ENCODE results near the gene ANKRD49. TPM values are rescaled to one million over a fixed set of nuclear protein-coding genes. Genes with fewer than 3 reads are reported as not detected.

Gene ANKRD49
- total and polyA plus RNA-seq, 2 of the 8 experiments (the other 6 are each of a cell fraction or from before 2014, with no cell fraction given): 7.4 to 12.2 TPM

DNA sequence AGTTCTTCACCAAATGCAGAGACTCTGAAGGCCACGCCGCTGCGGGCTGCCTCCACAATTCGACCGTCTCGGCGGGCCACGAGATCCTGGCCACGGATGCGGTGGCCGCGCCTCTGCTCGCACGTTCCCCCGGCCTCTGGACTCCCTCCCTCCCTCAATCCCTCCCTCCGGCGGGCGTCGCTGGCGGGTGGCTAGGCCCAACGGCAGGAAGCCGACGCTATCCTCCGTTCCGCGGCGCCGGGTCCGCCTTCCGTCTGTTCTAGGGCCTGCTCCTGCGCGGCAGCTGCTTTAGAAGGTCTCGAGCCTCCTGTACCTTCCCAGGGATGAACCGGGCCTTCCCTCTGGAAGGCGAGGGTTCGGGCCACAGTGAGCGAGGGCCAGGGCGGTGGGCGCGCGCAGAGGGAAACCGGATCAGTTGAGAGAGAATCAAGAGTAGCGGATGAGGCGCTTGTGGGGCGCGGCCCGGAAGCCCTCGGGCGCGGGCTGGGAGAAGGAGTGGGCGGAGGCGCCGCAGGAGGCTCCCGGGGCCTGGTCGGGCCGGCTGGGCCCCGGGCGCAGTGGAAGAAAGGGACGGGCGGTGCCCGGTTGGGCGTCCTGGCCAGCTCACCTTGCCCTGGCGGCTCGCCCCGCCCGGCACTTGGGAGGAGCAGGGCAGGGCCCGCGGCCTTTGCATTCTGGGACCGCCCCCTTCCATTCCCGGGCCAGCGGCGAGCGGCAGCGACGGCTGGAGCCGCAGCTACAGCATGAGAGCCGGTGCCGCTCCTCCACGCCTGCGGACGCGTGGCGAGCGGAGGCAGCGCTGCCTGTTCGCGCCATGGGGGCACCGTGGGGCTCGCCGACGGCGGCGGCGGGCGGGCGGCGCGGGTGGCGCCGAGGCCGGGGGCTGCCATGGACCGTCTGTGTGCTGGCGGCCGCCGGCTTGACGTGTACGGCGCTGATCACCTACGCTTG lies 50.2 kb downstream of the ANKRD49 start, which contains the start of gene FUT4 (continued):
- TF ChIP-seq, protein P1, sequence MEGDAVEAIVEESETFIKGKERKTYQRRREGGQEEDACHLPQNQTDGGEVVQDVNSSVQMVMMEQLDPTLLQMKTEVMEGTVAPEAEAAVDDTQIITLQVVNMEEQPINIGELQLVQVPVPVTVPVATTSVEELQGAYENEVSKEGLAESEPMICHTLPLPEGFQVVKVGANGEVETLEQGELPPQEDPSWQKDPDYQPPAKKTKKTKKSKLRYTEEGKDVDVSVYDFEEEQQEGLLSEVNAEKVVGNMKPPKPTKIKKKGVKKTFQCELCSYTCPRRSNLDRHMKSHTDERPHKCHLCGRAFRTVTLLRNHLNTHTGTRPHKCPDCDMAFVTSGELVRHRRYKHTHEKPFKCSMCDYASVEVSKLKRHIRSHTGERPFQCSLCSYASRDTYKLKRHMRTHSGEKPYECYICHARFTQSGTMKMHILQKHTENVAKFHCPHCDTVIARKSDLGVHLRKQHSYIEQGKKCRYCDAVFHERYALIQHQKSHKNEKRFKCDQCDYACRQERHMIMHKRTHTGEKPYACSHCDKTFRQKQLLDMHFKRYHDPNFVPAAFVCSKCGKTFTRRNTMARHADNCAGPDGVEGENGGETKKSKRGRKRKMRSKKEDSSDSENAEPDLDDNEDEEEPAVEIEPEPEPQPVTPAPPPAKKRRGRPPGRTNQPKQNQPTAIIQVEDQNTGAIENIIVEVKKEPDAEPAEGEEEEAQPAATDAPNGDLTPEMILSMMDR (IDR thresholded peaks at IDR 0.05; ENCODE audit: control extremely low read depth in 1 of 3, insufficient read depth in 1 of 3, low read depth in 1 of 3, low read length in 3 of 3): 0 out of 4 replicates have a peak, but pooled peaks of 1 of the 3 experiments have one; percentile 0
- peak; percentile 86 for TF ChIP-seq CTBP2 (IDR thresholded peaks at IDR 0.05; ENCODE audit: borderline replicate concordance, insufficient read depth, insufficient read length, low read length)
- TF ChIP-seq CREB1 (IDR thresholded peaks at IDR 0.05): 0 out of 2 replicates have a peak, but pooled peaks have one; percentile 19
- TF ChIP-seq TAF1 (IDR thresholded peaks at IDR 0.05; ENCODE audit: low read depth, low read length): 0 out of 2 replicates have a peak, but pooled peaks have one; percentile 9
- peak in 1 of 2 experiments; percentile 47; a peak in 1 of 4 replicates for TF ChIP-seq SIN3A (conservative IDR thresholded peaks at IDR 0.05 in 1 of 2, IDR thresholded peaks at IDR 0.05 in 1 of 2; ENCODE audit: low read depth in 1 of 2, low read length in 2 of 2)
- TF ChIP-seq SUZ12 (IDR thresholded peaks at IDR 0.05; ENCODE audit: low read length): no peak
- TF ChIP-seq EGR1 (IDR thresholded peaks at IDR 0.05; ENCODE audit: borderline replicate concordance, low read depth, low read length): peak; percentile 88
- TF ChIP-seq ASH2L (IDR thresholded peaks at IDR 0.05; ENCODE audit: low read length): peak; percentile 79
- TF ChIP-seq, protein P2, sequence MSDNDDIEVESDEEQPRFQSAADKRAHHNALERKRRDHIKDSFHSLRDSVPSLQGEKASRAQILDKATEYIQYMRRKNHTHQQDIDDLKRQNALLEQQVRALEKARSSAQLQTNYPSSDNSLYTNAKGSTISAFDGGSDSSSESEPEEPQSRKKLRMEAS (IDR thresholded peaks at IDR 0.05): peak; percentile 88
- TF ChIP-seq, protein P3, sequence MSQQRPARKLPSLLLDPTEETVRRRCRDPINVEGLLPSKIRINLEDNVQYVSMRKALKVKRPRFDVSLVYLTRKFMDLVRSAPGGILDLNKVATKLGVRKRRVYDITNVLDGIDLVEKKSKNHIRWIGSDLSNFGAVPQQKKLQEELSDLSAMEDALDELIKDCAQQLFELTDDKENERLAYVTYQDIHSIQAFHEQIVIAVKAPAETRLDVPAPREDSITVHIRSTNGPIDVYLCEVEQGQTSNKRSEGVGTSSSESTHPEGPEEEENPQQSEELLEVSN (IDR thresholded peaks at IDR 0.05): peak; percentile 83
- peak; percentile 5 for TF ChIP-seq KDM4A (IDR thresholded peaks at IDR 0.05; ENCODE audit: low read depth, low read length, severe bottlenecking)

Measured in H1 (cell line).